DMS153 treated with DMSO at 0.1 percent for 48 hours (cell line): ENCODE results near the gene KCNC3.

Source experiments
- DNase-seq: peaks from one replicate; lab custom pipeline; 2025; ENCODE audit not compliant: unreplicated experiment; lab: John Stamatoyannopoulos, UW

KCNC3 gene

DNA sequence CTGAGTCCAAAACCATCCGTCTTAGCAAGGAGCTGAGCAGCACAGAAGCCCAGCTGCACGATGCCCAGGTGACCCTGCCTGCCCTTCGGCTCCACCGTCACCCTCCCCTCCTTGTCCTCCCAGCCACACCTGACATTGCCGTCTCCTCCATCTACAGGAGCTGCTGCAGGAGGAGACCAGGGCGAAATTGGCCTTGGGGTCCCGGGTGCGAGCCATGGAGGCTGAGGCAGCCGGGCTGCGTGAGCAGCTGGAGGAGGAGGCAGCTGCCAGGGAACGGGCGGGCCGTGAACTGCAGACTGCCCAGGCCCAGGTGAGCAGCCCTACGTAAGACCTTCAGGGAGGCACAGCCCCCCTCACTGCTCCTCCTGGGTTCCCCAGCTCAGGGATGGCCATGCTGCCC is 49.1 kb downstream of the KCNC3 start:
- DNase-seq = no peak

DNA sequence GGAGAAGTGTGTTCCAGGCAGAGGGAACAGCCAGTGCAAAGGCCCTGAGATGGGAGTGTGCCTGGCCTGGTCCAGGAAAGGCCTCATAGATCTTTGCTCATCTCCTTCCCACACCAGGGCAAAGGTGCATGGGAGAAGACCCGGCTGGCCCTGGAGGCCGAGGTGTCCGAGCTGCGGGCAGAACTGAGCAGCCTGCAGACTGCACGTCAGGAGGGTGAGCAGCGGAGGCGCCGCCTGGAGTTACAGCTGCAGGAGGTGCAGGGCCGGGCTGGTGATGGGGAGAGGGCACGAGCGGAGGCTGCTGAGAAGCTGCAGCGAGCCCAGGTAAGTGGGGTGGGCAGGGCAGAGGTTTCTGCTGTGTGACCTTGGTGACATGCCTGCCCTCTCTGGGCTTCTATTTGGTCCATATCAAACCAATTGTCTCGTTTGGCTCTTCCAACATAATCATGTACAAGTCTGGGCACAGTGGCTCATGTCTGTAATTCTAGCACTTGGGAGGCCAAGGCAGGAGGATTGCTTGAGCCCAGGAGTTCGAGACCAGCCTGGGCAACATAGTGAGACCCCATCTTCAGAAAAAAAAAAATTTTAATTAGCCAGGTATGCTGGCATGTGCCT is 51.1 kb downstream of the KCNC3 start:
- DNase-seq = no peak

DNA sequence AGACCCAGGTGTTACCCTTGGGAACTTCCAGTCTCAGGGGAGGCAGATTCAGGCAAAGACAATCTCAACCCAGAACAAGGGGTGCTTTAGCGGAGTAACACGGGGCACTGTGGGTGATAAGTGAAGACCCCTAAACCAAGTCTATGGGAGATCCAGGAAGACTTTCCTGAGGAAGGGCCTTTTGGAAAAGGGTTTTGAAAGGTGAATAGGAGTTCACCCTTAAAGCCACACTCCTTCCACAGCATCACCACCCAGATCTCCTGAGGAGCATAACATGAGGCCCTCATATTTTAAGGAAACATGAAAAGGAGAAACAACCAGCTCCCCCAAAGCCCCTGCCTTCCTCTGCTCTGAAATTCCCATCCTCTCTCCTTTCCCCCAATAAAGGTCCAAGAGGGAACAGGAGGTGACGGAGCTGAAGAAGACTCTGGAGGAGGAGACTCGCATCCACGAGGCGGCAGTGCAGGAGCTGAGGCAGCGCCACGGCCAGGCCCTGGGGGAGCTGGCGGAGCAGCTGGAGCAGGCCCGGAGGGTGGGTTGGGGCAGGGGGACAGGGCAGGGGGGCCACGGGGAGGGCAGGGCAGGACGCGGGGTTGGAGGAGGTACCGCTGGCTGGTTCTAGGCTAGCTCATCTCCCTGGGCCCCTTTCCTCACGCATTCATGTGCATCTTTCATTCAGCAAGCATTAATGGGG is 52.7 kb downstream of the KCNC3 start:
- DNase-seq = no peak

DNA sequence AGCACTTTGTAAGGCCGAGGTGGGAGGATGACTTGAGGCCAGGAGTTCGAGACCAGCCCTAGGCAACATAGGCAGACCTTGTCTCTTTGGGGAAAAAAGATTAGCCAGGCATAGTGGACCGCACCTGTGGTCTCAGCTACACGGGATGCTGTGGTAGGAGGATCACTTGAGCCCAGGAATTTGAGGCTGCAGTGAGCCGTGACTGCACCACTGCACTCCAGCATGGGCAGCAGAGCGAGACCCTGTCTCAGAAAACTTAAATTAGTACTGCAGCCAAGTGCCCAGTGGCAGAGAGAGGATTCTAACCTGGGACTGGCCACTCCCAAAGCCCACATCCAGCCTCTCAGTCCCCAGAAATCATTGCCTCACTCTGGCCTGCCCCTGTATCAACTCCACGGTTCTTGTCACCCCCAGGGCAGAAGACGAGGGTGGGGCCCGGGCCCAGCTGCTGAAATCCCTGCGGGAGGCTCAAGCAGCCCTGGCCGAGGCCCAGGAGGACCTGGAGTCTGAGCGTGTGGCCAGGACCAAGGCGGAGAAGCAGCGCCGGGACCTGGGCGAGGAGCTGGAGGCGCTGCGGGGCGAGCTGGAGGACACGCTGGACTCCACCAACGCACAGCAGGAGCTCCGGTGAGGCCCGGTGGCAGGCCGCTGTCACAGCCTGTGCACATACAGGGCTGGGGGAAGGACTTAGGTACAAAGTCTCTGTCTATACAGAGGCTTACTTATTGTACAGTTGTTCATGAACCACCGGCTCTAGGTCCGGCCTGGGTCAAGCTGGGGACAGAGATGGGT is 53.4 kb downstream of the KCNC3 start:
- DNase-seq = no peak

DNA sequence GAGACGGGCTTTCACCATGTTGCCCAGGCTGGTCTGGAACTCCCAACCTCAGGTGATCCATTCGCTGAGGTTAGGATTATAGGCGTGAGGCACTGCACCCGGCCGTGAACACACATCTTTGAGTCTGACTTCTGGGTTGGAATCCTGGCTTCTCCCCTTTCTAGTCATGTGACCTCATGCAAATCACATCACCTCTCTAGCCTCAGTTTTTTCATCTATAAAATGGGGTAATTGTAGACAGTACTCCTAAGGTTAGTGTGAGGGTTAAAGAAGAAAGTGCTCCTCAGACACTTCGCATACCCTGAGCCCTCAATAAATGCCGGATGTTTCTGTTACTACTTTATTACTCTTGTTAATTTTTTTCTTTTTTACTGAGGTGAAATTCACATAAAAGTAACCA is 55.4 kb downstream of the KCNC3 start:
- no peak for DNase-seq

DNA sequence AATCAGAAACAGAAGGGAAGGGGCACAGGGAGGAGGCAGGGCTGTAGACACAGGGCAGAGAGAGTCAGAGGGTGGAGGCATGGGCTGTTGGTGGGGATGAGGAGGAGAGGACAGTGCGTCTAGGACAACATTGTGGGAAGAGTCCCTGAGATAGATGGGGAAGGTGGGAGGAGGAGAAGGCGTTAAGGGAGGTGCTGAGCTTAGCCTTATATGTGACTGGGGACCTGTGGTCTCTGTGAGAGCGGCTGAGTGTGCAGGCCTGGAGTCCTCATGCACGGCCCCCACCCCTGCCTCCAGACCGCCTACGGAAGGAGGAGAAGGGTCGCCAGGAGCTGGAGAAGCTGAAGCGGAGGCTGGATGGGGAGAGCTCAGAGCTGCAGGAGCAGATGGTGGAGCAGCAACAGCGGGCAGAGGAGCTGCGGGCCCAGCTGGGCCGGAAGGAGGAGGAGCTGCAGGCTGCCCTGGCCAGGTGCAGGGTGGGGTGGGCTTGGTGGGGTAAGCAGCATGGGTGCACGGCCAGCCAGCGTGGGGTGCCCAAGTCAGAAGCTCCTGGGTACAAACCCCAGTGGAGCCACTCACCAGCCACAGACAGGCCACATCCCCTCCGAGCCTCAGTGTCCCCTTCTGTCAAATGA is 56.8 kb downstream of the KCNC3 start:
- no peak for DNase-seq

DNA sequence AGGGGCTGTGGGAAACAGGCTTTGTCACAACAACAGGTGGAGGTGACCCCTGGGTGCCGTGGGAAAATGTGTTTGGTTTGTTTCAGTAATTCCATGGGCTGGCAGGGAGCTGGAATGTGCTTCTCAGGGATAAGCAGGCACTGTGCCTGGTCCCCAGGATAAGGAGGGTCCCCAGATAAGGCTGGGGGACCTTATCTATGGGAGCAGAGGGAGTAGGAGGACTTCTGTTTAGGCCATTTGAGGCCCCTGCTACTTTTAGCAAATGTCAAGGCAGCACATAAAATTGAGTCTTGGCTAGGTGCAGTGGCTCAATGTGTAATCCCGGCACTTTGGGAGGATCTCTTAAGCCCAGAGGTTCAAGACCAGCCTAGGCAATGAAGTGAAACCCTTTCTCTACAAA is 59.5 kb downstream of the KCNC3 start:
- DNase-seq = no peak

DNA sequence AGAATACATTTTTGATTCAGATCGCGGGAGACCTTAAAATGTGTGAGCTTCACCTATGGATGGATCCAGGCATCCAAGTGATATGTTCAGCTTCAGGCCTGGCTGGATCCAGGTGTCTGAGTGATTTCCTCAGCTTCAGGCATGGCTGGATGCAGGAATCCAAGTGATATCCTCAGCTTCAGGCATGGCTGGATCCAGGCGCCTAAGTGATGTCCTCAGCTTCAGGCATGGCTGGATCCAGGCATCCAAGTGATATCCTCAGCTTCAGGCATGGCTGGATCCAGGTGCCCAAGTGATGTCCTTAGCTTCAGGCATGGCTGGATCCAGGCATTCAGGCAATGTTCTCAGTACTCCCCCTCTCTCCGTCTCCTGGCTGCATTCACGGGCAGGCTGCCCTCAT is 60.7 kb downstream of the KCNC3 start:
- DNase-seq = no peak

DNA sequence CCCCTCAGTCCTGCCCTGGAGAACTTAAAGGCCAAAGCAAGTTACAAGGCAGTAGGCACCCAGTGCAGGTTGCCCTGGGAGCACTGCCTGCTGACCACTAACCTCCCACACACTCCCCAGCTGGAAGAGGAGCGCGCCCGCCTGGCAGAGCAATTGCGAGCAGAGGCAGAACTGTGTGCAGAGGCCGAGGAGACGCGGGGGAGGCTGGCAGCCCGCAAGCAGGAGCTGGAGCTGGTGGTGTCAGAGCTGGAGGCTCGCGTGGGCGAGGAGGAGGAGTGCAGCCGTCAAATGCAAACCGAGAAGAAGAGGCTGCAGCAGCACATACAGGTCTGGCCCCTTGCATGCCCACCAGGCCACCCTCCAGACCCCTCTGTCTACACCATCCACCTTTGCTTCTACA is 61.1 kb downstream of the KCNC3 start:
- no peak for DNase-seq

DNA sequence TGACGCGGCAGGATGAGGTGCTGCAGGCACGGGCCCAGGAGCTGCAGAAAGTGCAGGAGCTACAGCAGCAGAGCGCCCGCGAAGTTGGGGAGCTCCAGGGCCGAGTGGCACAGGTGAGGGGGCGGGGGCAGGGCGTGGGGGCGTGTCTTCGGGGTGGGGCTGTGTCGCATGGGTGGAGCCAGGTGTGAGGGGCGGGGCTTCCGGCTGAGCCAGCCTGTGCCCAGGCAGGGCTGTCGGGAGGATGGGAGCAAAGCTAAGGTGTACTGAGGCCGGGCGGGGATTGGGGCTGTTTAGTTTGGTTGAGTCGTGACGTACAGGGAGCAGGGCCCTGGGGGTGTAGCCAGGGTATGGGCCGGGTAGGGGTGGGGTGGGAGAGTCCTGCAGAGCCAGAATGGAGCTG is 62.3 kb downstream of the KCNC3 start:
- no peak for DNase-seq

DNA sequence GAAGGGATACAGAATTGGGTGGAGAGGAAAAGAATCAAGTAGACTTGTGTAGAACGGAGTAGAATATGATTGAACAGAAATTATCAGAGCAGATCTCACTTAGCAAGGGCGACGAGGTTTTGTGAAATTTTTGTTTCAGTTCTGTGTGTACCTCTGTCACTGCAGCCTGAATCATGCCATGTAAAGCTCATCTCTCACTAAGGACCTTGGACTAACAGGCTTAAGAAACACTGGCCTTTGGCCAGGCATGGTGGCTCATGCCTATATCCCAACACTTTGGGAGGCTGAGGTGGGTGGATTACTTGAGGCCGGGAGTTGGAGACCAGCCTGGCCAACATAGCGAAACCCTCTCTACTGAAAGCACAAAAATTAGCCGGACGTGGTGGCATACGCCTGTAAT is 63.1 kb downstream of the KCNC3 start:
- DNase-seq = no peak

DNA sequence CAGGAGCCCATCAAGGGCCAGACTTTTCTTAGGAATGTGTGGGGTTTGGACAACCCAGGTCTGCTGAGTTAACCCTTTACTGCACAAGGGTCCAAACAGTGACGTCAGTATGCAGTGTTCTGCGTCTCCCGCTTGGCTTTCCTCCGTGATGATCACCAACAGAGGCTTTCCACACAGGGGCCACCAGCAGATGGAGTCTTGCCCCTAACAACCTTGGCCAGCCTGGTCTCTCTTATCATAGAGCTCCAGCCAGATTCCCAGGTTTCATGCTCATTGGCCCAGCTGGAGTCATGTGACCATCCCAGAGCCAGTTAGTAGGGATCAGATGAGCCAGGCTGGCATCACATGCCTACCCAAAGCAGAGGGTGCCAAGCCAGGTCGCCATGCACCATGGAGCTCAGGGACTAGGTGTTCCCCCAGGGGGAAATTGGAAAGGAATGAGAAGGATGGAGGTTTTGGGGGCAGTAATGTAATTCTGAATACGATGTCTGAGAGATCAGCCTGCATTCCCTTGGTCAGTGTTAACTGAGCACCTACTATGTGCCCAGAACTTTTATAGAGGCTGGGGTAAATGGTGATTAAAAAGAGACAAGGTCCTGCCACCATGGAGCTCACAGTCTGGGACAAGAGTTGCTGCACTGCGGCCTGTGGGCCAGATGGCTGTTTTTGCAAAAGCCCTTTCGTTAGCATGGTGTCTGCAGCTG is 64.5 kb downstream of the KCNC3 start:
- DNase-seq = no peak

DNA sequence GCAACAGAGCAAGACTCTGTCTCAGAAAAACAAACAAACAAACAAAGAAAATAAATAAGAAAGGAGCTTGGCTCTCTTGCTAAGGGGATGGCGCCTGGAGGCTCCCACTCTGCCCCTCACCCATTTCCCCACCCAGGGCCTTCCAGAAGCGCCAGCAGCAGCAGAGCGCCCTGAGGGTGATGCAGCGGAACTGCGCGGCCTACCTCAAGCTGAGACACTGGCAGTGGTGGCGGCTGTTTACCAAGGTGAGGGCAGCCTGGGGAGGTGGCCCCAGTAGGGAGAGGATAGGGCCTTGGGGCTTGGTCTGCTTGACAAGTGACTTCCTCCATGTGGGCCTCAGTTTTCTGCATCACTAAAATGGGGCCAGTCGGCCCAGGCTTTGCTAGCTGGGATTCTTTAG is 66.0 kb downstream of the KCNC3 start:
- DNase-seq = no peak
